Measurements from ENCODE around the gene FBXL17.

Gene FBXL17

GRCh38 chr5:107884871-107885270, 497.0 kb downstream of the FBXL17 start:
- TF ChIP-seq ZFX (IDR thresholded peaks at IDR 0.05; ENCODE audit: borderline replicate concordance) (no peak), CTCF (IDR thresholded peaks at IDR 0.05) (no peak)
- no peak overlapping the region for H3K27ac ChIP-seq

- TF ChIP-seq ZFX (IDR thresholded peaks at IDR 0.05; ENCODE audit: borderline replicate concordance) = no peak
- TF ChIP-seq CTCF (IDR thresholded peaks at IDR 0.05) = no peak
- no peak overlapping the region for H3K27ac ChIP-seq
Measured at GRCh38 chr5:107878661-107879060, 503.2 kb downstream of the FBXL17 start.

- H3K27ac ChIP-seq = no peak overlapping the region
- TF ChIP-seq ZFX (IDR thresholded peaks at IDR 0.05; ENCODE audit: borderline replicate concordance) = no peak
- no peak for TF ChIP-seq CTCF (IDR thresholded peaks at IDR 0.05)
Measured at GRCh38 chr5:107876906-107877305, 505.0 kb downstream of the FBXL17 start.

GRCh38 chr5:107876261-107876660, 505.6 kb downstream of the FBXL17 start:
- no peak for TF ChIP-seq CTCF (IDR thresholded peaks at IDR 0.05)
- H3K27ac ChIP-seq = no peak overlapping the region

- H3K27ac ChIP-seq = no peak overlapping the region
- TF ChIP-seq CTCF (IDR thresholded peaks at IDR 0.05) (no peak), ZFX (IDR thresholded peaks at IDR 0.05; ENCODE audit: borderline replicate concordance) (no peak)
Measured at GRCh38 chr5:107875833-107876232, 506.1 kb downstream of the FBXL17 start.

GRCh38 chr5:107874795-107875194, 507.1 kb downstream of the FBXL17 start:
- H3K27ac ChIP-seq = no peak overlapping the region

GRCh38 chr5:107873877-107874276, 508.0 kb downstream of the FBXL17 start:
- peak; percentile 33 for TF ChIP-seq CTCF (IDR thresholded peaks at IDR 0.05)
- no peak for TF ChIP-seq ZFX (IDR thresholded peaks at IDR 0.05; ENCODE audit: borderline replicate concordance)
- no peak overlapping the region for H3K27ac ChIP-seq

More at GRCh38 chr5:107874795-107875194, 507.1 kb downstream of the FBXL17 start:
- no peak for TF ChIP-seq ZFX (IDR thresholded peaks at IDR 0.05; ENCODE audit: borderline replicate concordance)
- TF ChIP-seq CTCF (IDR thresholded peaks at IDR 0.05) = no peak

All from 22Rv1 (cell line).